ENCODE measurements around the gene BCO2. TPM values are rescaled to one million over a fixed set of nuclear protein-coding genes. Genes with fewer than 3 reads are reported as not detected.
A peak's percentile ranks its signal among the peaks of the same experiment; 100 is the strongest.
"Not testable (repeated sequence)": the region's sequence is repeated elsewhere in the genome, so short reads cannot be mapped to it uniquely, and the experiment has no call there.

BCO2 gene
- 0.50 and 1.0 TPM in 2 replicates for total RNA-seq (2014; rRNA removed; shearing (Covaris generic))
- 0.16 and 6.8 TPM in 2 replicates for polyA plus RNA-seq (2014; cell fraction: nucleus; rRNA removed)

DNA sequence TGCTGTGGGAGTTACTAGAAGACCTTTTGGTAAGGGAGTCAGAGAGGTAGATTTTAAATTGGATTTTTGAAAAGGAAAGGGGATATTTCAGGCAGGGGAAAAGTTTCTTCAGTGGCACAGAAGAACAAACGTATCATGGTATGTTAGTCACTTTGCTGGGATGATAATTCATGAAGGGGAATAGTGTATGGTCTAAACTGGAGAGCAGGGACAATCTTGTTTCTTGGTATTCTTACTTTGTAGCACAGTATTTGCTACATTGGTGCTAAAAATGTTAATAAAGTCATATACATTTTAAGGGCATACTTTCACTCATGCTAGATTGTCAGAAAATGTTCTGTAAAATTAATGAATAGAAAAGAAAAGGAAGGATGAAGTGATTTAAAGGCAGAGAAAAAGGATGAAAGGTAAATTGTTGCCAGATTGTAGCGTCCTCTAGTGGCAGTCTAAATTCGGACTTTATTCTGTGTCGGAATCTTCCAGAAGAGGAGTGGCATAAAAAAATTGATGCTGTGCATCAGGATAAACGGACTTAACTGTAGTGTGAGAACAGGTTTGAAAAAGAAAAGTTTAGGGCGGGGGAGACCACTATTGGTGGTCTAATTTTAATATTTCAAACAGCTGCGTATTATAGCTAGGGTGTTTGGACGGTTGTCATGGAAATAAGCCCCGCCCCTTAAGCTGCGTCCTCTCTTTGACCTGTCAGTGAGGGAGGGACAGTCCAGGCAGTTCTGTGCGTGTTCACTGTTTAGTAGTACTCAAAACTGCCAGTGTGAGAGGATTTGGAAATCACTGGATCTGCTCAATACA lies at the start of gene BCO2:
Gene BCO2 (plus strand): TSS at position 724 of the 810 bp plus-strand sequence. CDS start 90 bp downstream, outside the sequence.
- DNase-seq (ENCODE audit: extremely low read depth, low read depth), result peak; percentile 49

- no peak for DNase-seq (ENCODE audit: extremely low read depth, low read depth)
These were observed 48.3 kb upstream of the BCO2 start for GRCh38 chr11:112127056-112127455.

DNA sequence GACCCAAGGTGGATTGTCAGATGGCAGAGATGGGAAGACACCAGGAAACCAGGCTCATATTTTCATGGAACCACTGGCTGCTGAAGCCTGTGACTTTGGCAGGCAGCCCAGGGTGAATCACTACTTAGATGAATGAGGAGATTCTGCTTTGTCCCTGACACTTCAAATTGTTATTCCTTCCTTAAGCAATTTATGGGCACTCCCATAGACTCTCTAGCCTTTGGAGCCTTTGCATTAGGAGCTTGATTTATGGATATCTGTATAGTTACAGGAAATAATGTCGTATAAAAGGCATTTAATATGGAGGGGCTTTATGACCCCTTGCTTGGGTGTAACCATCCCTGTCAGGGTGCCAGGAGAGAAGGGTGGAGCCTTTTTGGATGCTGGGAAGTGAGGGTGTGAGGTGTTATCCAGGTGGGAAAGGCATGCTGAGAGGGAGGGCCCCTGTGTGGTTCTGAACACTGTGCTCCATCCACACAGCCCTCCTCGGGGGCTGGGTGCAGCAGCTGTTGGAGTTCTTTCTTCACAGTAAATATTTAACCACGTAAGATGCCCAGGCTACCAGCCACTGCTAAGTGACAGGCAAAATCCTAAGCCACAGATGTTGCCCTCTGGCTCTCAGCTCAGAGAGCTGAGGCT lies 46.7 kb upstream of the BCO2 start:
- DNase-seq (ENCODE audit: extremely low read depth, low read depth), result peak; percentile 26

GRCh38 chr11:112129656-112130055 lies 45.7 kb upstream of the BCO2 start:
- no peak for DNase-seq (ENCODE audit: extremely low read depth, low read depth)

- DNase-seq (ENCODE audit: extremely low read depth, low read depth), result no peak
These were observed 42.6 kb upstream of the BCO2 start for GRCh38 chr11:112132737-112133136.

DNA sequence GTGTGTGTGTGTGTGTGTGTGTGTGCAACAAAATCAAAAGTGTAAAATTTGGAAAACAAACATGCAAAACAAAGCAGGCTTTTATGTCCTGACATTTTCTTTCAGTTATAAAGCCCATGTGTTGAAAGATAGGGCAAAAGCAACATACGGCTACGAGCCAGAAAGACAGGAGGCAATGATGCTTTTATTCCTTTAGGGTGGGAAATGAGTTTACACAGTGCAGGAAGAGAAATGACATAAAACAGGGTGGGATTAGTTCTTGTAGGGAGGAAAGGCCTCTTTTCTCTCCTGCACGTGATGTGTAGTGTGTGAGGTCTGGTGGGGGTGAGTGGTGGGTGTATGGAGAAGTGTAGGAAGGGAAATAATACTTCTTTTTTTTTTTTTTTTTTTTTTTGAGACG lies 40.8 kb upstream of the BCO2 start:
- no peak for DNase-seq (ENCODE audit: extremely low read depth, low read depth)

- no peak for DNase-seq (ENCODE audit: extremely low read depth, low read depth)
These were observed 31.7 kb upstream of the BCO2 start for GRCh38 chr11:112143597-112143996.

DNA sequence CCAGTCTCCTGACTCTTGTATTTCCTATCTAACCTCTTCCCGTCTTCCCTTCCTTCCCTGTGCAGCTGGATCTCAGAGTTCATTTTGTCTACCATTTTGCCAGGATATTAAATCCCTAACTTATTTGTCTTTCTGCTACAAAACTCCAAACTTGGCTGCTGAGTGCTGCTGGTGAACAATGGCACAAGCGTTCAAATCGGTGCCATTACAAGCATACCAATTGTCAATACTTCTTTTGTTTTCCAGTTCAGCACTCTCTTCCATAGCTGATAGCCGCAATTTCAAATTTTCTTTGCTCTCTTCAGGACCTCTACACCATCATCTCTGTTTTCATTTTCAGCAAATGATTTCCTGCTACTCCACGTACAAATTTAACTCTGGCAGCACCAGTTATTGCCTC lies 24.8 kb upstream of the BCO2 start:
- no peak for DNase-seq (ENCODE audit: extremely low read depth, low read depth)

- no peak for DNase-seq (ENCODE audit: extremely low read depth, low read depth)
These were observed 19.0 kb upstream of the BCO2 start for GRCh38 chr11:112156153-112156955.

DNA sequence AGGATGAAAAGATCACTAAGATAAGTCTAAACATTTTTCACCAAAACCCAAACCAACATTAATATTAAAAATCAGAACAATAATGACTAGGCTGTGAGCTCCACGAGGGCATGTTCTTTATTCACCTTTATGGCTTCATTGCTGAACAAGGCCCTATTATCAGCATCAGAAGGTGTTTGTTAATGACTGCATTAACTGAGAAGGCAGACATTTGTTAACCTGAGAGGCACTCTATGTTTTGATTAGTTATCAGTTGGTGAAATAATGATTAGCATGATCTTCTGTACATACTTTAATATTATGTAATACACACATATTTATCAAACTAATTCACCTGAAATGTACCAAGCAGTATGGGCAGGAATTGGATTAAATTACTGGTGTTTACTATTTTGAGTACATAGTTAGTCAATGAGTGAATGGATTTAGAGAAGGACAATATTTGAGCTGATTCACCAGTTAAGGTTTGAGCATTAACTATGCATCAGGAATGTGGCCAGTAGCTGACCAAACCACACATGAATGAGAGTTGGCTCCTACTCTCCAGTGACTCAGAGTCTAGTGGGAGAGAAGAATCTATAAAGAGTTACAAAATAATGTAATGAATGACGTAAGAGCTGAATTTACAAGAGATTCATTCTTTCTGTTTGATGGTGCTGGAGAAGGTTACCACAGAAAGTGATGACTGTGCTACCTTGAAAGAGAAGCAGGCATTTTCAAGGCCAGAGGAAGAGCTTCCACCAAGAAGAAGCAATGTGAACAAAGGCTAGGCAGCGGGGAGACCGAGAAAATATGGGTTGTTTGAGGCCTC lies 18.2 kb upstream of the BCO2 start:
- DNase-seq (ENCODE audit: extremely low read depth, low read depth), result peak; percentile 94

DNA sequence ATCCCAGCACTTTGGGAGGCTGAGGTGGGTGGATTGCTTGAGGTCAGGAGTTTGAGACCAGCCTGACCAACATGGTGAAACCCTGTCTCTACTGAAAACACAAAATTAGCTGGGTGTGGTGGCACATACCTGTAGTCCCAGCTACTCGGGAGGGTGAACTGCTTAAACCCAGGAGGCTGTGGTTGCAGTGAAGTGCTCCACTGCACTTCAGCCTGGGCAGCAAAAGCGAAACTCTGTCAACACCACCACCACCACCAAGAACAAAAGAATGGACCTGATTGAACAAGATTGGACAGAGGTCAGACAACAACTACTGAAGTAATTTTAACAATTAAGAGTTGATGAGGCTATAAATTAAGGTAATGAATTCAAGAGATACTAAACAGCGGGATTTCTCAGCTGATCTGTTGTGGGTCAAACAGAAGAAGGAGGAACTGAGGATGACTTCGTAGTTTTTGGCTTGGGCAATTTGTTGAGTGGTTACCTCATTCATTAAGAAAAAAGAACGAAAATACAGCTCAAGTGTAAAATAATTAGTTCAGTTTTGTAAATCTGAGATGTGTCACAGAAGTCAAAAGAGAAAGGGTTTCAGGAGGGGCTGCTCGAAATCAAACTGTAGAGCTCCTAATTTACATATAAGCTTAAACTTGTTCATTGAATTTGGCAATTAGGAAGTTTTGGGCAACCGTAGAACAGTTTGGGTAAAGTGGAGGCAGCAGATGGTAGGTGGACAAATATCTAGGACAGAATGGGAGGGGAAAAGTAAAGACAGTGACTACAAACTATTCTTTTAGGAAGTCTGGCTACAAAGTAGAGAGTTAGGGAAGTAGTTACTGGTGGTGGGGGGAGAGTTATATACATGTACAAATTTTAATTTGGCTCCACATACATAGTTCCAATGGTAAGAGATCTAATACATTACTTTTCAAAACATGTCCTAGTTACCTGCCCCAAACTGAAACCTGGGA lies 15.9 kb upstream of the BCO2 start:
- no peak for DNase-seq (ENCODE audit: extremely low read depth, low read depth)

DNA sequence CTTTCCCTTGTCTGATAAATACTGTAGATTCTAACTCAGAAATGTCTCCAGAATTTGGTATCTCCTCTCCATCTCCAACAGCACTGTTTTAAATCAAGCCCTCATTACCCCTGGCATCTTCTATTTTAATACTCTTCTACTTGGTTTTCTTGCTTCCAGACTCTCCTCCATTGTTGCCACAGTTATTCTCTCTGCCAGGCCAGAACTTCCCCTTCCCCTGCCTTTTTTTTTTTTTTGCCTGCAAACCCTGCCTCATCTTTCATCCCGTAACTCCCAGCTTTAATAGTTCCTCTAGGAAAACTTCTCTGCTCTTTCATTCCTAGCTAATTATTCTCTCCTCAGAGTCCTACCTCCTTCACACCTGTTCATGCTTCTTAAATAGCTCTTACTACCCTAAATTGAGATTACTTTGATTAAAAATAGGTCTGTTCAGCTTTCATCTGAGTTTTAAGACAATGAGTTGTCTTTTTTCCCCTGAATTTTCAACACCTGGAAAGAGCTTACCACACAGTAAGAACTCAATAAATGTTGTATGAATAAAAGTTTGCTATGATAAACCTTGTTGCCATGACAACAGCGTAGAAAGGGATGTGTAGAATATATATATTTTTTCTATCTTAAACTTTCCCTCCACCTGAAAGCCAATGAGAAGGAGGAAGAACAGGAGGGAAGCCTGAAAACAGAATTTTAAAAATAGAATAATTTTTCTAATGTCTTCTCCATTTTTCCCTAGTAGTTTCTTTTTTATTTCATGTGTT lies 15.0 kb upstream of the BCO2 start:
- no peak for DNase-seq (ENCODE audit: extremely low read depth, low read depth)

GRCh38 chr11:112161012-112161411 lies 14.3 kb upstream of the BCO2 start:
- DNase-seq (ENCODE audit: extremely low read depth, low read depth), result no peak

DNA sequence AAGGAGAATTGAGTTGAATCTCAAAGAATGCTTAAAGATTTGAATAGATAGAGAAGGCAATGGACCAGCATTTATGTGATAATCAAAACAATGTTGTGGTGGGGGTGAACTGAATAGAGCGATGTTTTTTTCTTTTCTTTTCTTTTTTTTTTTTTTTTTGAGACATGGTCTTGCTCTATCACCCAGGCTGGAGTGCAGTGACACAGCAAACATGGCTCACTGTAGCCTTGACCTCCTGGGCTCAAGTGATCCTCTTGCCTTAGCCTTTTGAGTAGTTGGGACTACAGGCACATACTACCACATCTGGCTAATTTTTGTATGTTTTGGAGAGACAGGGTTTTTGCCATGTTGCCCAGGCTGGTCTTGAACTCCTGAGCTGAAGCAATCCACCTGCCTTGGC lies 13.1 kb upstream of the BCO2 start:
- not testable (repeated sequence) for DNase-seq (ENCODE audit: extremely low read depth, low read depth)

- peak; percentile 58 for DNase-seq (ENCODE audit: extremely low read depth, low read depth)
These were observed 12.4 kb upstream of the BCO2 start for GRCh38 chr11:112162761-112163546.

DNA sequence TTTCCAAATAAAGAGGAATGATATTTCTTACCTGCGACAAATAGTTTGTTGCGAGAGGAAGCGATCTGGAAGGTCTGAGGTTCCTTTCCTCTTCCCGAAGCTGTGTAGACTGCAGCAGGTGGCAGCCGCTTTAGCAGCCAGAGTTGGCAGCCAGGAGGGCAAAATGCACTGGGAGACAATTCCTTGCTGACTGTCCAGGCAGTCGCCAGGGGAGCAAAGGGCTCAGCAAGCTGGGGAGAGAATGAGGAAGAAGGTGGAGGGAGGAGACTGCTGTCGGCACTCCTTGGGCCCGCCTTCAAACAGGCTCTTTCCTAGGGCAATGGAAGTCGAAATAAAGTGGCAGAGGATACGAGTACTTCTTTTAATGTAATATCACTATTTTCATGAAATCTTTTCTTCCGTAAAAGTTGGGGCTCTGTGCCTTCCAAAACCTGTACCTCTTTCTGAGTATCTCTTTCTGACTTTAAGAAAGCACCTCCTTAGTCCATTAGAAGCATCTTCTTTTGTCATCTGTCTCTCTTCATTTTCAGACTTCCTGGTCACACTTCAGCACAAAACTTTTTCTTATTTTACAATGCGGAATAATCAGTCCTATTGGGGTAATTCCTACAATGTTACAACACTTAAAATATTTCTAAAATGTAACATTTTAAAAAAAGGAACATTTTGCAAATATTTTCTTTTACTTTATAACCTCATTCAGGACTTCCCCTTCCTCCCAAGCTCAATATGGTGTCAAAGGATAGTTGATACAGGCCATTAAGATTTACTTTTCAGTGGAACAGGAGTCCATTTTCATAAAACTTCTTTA lies 11.2 kb upstream of the BCO2 start, which contains the start of gene IL18:
Gene IL18 (minus strand): TSS at position 220 of the 811 bp plus-strand sequence. CDS start 9,041 bp downstream, outside the sequence.
- no peak for DNase-seq (ENCODE audit: extremely low read depth, low read depth)

DNA sequence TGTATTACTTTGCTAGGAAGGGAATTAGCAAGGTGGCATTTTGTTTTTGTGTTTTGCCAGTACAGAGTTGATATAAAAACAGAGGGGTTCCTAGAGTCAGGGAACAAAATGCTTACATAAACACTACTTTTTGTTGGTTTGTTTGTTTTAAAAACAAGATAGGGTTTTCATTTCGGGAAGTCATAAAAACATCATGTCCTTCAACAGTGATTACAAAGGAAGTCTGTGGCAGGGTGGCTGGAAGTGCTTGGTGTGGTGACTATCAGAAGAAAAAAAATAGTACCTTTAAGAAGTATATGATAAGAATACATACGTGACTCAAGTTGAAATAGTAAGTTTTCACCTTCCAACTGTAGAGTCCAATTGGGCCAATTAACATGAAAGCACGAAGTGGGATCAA lies 10.3 kb upstream of the BCO2 start:
- DNase-seq (ENCODE audit: extremely low read depth, low read depth), result no peak

All from NCI-H460 (cell line).